Heart left ventricle (tissue), 16 donors: ENCODE data around the gene ZFP36. TPM values are rescaled to one million over a fixed set of nuclear protein-coding genes. Genes with fewer than 3 reads are reported as not detected.

Experiments used
- ATAC-seq, 4 donors: fragments of 200-7000 bp; cut with Tn5 transposase; one replicate each; pipeline ENCODE4 v1.9.1; 2020 to 2022; ENCODE audit warnings: moderate library complexity in 4 of 4, mild to moderate bottlenecking in 3 of 4, moderate number of reproducible peaks in 1 of 4
- DNase-seq, 5 donors: peaks; one replicate each; pipeline ENCODE4 v3.0.0-alpha.2; 2020
- H3K27ac ChIP-seq, 12 donors: fragments of 200-600 bp; sonication (generic) in 4 of 12; one replicate each; pipeline versions ENCODE4 v1.5.0 to v1.8.0; 2016 to 2022; ENCODE audit warnings: mild to moderate bottlenecking in 2 of 12
- H3K27me3 ChIP-seq, 9 donors: fragments of 200-600 bp; sonication (generic) in 2 of 9; one replicate each; pipeline versions ENCODE4 v1.5.1 to v1.8.0; 2016 to 2022; ENCODE audit warnings: mild to moderate bottlenecking in 3 of 9
- H3K36me3 ChIP-seq, 9 donors: fragments of 200-600 bp; sonication (generic) in 2 of 9; one replicate each; pipeline versions ENCODE4 v1.5.0 to v1.8.0; 2018 to 2022; ENCODE audit warnings: mild to moderate bottlenecking in 2 of 9
- H3K4me1 ChIP-seq, 12 donors: fragments of 200-600 bp; sonication (generic) in 4 of 12; one replicate each; pipeline versions ENCODE4 v1.5.0 to v1.8.0; 2016 to 2022; ENCODE audit warnings: mild to moderate bottlenecking in 3 of 12
- H3K4me3 ChIP-seq, 12 donors: fragments of 200-600 bp; sonication (generic) in 4 of 12; one replicate each; pipeline versions ENCODE4 v1.5.0 to v1.8.0; 2017 to 2022; ENCODE audit warnings: mild to moderate bottlenecking in 9 of 12, moderate library complexity in 4 of 12
- H3K9me3 ChIP-seq, 12 donors: fragments of 200-600 bp; sonication (generic) in 4 of 12; one replicate each; pipeline versions ENCODE4 v1.5.0 to v1.8.0; 2016 to 2022; ENCODE audit warnings: mild to moderate bottlenecking in 1 of 12
- POLR2A ChIP-seq, 2 donors: fragments of 450-650 bp; IDR thresholded peaks; one replicate each; pipeline ENCODE4 v1.6.1; 2017; ENCODE audit warnings: antibody characterized with exemption in 2 of 2, mild to moderate bottlenecking in 2 of 2, moderate library complexity in 2 of 2
- WGBS, 4 donors: extraction: QIAGEN DNeasy Blood & Tissue Kit in 2 of 4; methylation state at CpG; one replicate each; pipeline versions ENCODE4 v1.1.5 to v1.1.7; 2013 to 2018; 5-methylcytosine and 5-hydroxymethylcytosine counted together
- intact Hi-C, 10 donors: fragments of 100-400 bp; cut with DNase I; formaldehyde crosslinking; loops; one replicate each; pipeline versions ENCODE4 v1.11.1 to v1.14.2; 2022
- polyA plus RNA-seq, 2 donors: library from polyadenylated mRNA; stranded (reverse); fragments of 200-250 nt; gene quantifications; one replicate each; pipeline ENCODE4 v1.2.3, GENCODE V29; 2013
- total RNA-seq, 9 donors: library from RNA; depleted of rRNA in 2 of 9; stranded (reverse); fragments of >200 nt in 2 of 9; fragmentation: NEBNext Ultra II Directional in 3 of 9; extraction: Animal tissue kit (Norgen Biotek cat#: 25700) in 3 of 9; gene quantifications; one replicate each; pipeline versions ENCODE4 v1.1.0 to v1.2.4, GENCODE V29; 2016 to 2023
- TF ChIP-seq, protein P1 (sequence below), 12 donors: fragments of 200-600 bp; sonication (generic) in 4 of 12; IDR thresholded peaks; one replicate each; pipeline versions ENCODE4 v1.5.0 to v1.8.0; 2018 to 2022; ENCODE audit warnings: antibody characterized with exemption in 12 of 12, mild to moderate bottlenecking in 5 of 12
- donor health status: ischemic (EF 13 %, LVEDD 7.1; RV severe dilation, severe dysfunction).
- donor health status: healthy with polysubstance abuse.
- donor health status: DM: no; HTN: yes; CAD: no.
- donor health status: DM: no; HTN: no; CAD: no.
- donor health status: ischemic (EF 25% LVEDD 6.9; RV normal size, moderate dysfunction).
- donor health status: ischemic (EF 25% LVEDD 5.7; RV mildly dilated, moderate dysfunction).
- donor health status: healthy.
- donor health status: DM: yes; HTN: yes; CAD: no.
- donor health status: ischemic (EF 35%, LVEDD 5.7; RV mildly dilated, moderate dysfunction).
- donor health status: nonischemic (EF 11% LVEDD 7.7; RV severe dilation, severe dysfunction).
- donor health status: DM: yes; HTN: yes; CAD: no.
- donor health status: PGD.
- donor health status: ischemic (EF 29% LVEDD 5.4; RV normal size, mild dysfunction).
- donor health status: nonischemic (EF 23%, LVEDD 6.1; RV moderate dilation, normal function).

ZFP36 gene
- total and polyA plus RNA-seq, 11 donors = 16.1 to 145 (median 51.1) TPM

DNA sequence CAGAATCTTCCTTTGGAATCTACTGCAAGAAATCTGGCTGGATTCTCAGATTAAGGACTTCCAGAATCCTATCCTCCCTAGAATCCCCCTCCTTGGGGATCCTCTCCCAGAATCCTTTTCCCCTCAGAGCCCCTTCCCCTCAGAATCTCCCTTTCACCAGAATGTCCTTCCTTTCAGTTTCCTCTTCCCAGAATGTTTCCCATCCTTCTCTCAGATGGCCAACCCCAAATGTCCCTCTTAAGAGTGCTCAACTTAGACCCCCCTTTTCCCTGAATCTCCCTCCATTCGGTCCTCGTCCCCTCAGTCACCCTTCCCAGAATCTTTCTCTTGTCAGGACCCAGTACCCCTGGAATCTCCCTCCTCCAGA is 29.7 kb downstream of the ZFP36 start:
- Histone ChIP-seq H3K9me3 (no peaks in the 10 kb centered on the region), H3K27me3 (peaks cover 0 to 5% (median 0%) of the 10 kb centered on the region in 9 donors), H3K27ac (peak overlapping the region in 11 of 12 donors; percentile 73 to 93 (median 86)), H3K36me3 (peaks cover 5 to 33% (median 30%) of the 10 kb centered on the region in 9 donors), H3K4me3 (peak overlapping the region in 11 of 12 donors; percentile 2 to 99 (median 90)), H3K4me1 (peaks cover 11 to 35% (median 22%) of the 10 kb centered on the region in 12 donors)
- DNase-seq (no peak), ATAC-seq (no peak)
- no peak for TF ChIP-seq POLR2A (IDR thresholded peaks at IDR 0.05)
- TF ChIP-seq, protein P1, sequence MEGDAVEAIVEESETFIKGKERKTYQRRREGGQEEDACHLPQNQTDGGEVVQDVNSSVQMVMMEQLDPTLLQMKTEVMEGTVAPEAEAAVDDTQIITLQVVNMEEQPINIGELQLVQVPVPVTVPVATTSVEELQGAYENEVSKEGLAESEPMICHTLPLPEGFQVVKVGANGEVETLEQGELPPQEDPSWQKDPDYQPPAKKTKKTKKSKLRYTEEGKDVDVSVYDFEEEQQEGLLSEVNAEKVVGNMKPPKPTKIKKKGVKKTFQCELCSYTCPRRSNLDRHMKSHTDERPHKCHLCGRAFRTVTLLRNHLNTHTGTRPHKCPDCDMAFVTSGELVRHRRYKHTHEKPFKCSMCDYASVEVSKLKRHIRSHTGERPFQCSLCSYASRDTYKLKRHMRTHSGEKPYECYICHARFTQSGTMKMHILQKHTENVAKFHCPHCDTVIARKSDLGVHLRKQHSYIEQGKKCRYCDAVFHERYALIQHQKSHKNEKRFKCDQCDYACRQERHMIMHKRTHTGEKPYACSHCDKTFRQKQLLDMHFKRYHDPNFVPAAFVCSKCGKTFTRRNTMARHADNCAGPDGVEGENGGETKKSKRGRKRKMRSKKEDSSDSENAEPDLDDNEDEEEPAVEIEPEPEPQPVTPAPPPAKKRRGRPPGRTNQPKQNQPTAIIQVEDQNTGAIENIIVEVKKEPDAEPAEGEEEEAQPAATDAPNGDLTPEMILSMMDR (IDR thresholded peaks at IDR 0.05) = no peak
- 0 to 8% (median 3%) methylated on average over 2 of the region's 2 CpGs for WGBS, 4 donors
- intact Hi-C loops = loop anchor here in 2 of 10 donors (1.0 to 5.0 kb wide), 2 partner anchors 9 to 46 kb away; partner anchors contain the start of genes SUPT5H (in 1 of the 2) and TIMM50 (in 1 of the 2)

DNA sequence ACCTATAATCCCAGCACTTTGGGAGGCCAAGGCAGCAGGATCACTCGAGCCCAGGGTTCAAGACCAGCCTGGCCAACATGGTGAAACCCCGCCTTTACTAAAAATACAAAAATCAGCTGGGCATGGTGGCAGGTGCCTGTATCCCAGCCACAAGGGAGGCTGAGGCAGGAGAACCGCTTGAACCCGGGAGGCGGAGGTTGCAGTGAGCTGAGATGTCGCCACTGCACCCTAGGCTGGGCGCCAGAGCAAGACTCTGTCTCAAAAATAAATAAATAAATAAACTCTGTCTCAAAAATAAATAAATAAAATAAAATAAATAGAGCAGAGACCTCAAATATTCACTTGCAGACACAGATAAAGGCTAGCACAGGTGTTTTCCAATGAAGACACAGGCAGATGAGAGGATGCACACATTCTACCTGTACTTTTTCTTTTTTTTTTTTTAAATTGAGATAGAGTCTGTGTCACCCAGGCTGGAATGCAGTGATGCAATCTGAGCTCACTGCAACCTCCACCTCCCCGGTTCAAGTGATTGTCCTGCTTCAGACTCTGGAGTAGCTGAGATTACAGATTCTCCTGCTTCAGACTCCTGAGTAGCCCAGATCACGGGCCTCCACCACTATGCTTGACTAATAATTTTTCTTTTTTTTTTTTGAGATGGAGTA is 31.8 kb downstream of the ZFP36 start:
- DNase-seq (no peak), ATAC-seq (no peak)
- H3K36me3 ChIP-seq = peaks cover 0 to 15% (median 14%) of the 10 kb centered on the region in 9 donors
- 78 to 84% (median 82%) methylated on average over 9 of the region's 9 CpGs for WGBS, 4 donors
- H3K27me3 ChIP-seq = peaks cover 0 to 5% (median 0%) of the 10 kb centered on the region in 9 donors
- intact Hi-C loops = loop anchor here in 1 of 10 donors (5.0 kb wide), 1 partner anchor 44 kb away; the partner anchor contains the start of gene TIMM50
- no peak overlapping the region for H3K4me3 ChIP-seq
- H3K27ac ChIP-seq = no peak overlapping the region
- TF ChIP-seq, protein P1 (IDR thresholded peaks at IDR 0.05) = no peak
- TF ChIP-seq POLR2A (IDR thresholded peaks at IDR 0.05) = no peak
- no peaks in the 10 kb centered on the region for H3K9me3 ChIP-seq
- H3K4me1 ChIP-seq = peaks cover 11 to 33% (median 22%) of the 10 kb centered on the region in 12 donors

DNA sequence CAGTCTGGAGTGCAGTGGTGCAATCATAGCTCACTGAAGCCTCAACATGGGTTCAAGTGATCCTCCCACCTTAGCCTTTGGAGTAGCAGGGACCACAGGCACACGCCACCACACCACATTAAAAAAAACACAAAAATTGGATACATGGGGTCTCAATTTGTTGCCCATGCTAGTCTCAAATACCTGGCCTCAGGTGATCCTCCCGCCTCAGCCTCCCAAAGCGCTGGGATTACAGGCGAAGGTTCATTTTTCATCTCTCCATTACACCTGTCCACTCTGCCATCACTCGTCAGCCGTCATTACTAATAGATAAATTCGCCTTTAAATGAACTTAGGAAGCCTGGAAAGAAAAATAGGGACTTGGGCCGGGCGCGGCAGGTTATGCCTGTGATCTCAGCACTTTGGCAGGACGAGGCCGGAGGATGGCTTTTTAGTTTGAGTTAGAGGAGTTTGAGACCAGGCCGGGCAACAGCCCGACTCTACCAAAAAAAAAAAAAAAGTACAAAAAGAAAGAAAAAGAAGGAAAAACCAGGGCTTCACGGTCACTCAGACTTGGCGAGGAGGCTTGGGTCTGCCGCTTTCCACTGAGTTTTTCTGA is 38.0 kb downstream of the ZFP36 start:
- intact Hi-C loops = loop anchor here in 7 of 10 donors (1.0 to 10.0 kb wide), 7 partner anchors 8 to 228 kb away; partner anchors contain the start of genes EID2B (in 4 of the 7), MED29 (in 2 of the 7), PAF1 (in 2 of the 7) and PLEKHG2 (in 1 of the 7)
- Histone ChIP-seq H3K27me3 (no peaks in the 10 kb centered on the region), H3K4me1 (peaks cover 8 to 50% (median 34%) of the 10 kb centered on the region in 12 donors), H3K27ac (peak overlapping the region; percentile 86 to 96 (median 92)), H3K4me3 (peak overlapping the region; percentile 65 to 98 (median 86)), H3K9me3 (no peaks in the 10 kb centered on the region), H3K36me3 (peaks cover 0 to 21% (median 11%) of the 10 kb centered on the region in 9 donors)
- WGBS, 4 donors = 5 to 9% (median 6%) methylated on average over 17 of the region's 17 CpGs
- DNase-seq (no peak), ATAC-seq (peak in 2 of 4 donors; percentile 5 to 6)
- TF ChIP-seq, protein P1 (IDR thresholded peaks at IDR 0.05) = no peak
- no peak for TF ChIP-seq POLR2A (IDR thresholded peaks at IDR 0.05)
